Activated naive CD8-positive, alpha-beta T cell (primary cell): ENCODE results near the gene FNBP1.
"Not testable (repeated sequence)": the region's sequence is repeated elsewhere in the genome, so short reads cannot be mapped to it uniquely, and the experiment has no call there.

Source experiments
- H3K27ac Mint-ChIP-seq: one replicate; pipeline ENCODE4 v1.8.0; 2021; ENCODE audit warnings: mixed read lengths
- H3K27me3 Mint-ChIP-seq: one replicate; pipeline ENCODE4 v1.8.0; 2021; ENCODE audit warnings: mixed read lengths
- H3K36me3 Mint-ChIP-seq: one replicate; pipeline ENCODE4 v1.8.0; 2021; ENCODE audit warnings: mixed read lengths
- H3K4me1 Mint-ChIP-seq: one replicate; pipeline ENCODE4 v1.8.0; 2021; ENCODE audit warnings: low read depth, mixed read lengths
- H3K4me3 Mint-ChIP-seq: one replicate; pipeline ENCODE4 v1.8.0; 2021; ENCODE audit warnings: mild to moderate bottlenecking, mixed read lengths
- H3K9me3 Mint-ChIP-seq: one replicate; pipeline ENCODE4 v1.8.0; 2021; ENCODE audit warnings: low read depth, mixed read lengths

Gene FNBP1

DNA sequence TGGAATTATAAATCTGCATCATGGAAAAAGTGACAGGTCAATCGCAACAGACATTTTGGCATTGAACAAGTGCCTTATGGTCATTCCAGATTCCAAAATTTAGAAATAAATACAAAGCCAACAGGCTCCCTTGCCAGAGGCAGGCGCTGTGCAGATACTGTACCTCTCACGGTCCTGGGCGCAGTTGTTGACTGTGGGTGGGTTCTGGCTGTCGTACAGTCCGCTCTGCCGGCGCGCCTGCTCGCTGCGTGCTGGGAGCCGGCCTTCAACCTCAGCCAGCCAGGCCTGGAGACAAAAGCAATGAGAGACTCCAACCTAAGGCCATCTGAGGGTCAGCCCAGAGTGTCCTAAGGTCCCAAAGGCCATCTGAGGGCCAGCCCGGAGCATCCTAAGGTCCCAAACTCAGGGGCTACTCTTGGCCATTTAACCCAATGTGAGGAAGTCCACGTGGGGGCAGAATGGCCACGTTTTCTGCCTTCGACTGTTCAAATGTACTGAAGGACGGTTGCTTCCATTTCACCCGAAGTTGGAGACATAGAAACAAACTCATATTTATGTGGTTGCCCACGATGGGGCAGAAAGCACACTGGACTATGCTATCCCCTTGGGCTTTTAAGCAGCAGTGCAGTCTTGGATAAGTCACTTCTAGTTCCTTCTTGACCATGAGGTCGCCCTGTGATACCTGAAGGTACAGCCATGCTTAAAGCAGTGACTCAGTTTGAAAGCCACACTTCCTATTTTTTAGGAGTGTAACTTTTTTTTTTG, 142.5 kb downstream of the FNBP1 start:
- peak overlapping the region; percentile 75 for H3K27ac Mint-ChIP-seq
- H3K4me3 Mint-ChIP-seq, result no peak overlapping the region
- H3K9me3 Mint-ChIP-seq, result no peaks in the 10 kb centered on the region
- peaks cover 18% of the 10 kb centered on the region for H3K36me3 Mint-ChIP-seq
- H3K27me3 Mint-ChIP-seq, result no peaks in the 10 kb centered on the region
- peaks cover 40% of the 10 kb centered on the region for H3K4me1 Mint-ChIP-seq

DNA sequence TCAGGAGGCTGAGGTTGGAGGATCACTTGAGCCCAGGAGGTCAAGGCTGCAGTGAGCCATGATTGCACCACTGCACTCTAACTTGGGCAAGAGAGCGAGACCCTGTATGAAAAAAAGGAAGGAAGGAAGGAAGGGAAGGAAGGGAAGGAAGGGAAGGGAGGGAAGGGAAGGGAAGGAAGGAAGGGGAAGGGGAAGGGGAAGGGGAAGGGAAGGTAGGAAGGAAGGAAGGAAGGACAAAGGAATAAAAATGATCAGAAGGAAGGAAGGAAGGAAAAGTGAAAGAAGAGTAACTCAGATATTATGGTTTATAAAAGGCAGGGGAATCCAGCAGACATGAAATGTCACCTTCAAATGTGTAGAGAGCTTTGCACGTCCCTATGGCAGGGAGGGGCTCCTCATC, 143.4 kb downstream of the FNBP1 start:
- peaks cover 15% of the 10 kb centered on the region for H3K36me3 Mint-ChIP-seq
- H3K9me3 Mint-ChIP-seq, result no peaks in the 10 kb centered on the region
- H3K27ac Mint-ChIP-seq, result peak overlapping the region; percentile 75
- H3K27me3 Mint-ChIP-seq, result no peaks in the 10 kb centered on the region
- H3K4me1 Mint-ChIP-seq, result peaks cover 44% of the 10 kb centered on the region
- H3K4me3 Mint-ChIP-seq, result no peak overlapping the region

DNA sequence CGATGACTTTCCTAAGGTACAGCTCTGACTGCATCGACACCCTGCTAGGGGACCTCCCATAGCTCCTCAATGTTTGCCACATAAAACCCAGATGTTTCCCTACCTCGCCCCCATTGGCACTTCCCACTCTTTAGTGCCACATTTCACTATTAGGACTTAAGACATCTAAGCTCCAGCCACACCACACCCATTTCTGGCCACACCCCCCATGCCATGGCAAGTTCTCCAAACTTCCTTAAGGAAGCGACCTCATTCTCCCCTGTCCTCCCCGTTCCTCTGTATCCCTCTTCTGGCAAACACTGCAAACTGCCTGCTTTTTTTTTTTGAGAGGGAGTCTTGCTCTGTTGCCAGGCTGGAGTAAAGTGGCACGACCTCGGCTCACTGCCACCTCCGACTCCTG, 144.8 kb downstream of the FNBP1 start:
- no peaks in the 10 kb centered on the region for H3K9me3 Mint-ChIP-seq
- peak overlapping the region; percentile 88 for H3K27ac Mint-ChIP-seq
- H3K4me3 Mint-ChIP-seq, result no peak overlapping the region
- H3K36me3 Mint-ChIP-seq, result peaks cover 18% of the 10 kb centered on the region
- no peaks in the 10 kb centered on the region for H3K27me3 Mint-ChIP-seq
- peaks cover 53% of the 10 kb centered on the region for H3K4me1 Mint-ChIP-seq

DNA sequence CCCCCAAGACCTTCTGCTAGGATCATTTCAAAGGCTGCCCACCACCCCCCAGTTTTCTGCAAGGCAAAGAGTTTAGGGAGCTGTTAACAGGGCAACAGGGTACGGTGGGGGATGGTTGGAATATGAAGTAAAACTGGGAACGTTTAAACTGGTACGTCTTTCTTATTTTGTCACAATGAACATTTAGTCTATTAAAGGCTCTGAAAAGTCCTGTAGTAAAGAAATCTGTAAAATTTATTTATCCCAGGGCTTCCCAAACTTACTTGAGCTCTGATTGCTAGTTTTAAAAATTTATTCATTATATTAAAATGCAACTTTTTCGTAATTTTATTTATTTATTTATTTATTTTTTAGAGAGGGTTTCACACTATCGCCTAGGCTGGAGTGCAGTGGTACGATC, 145.7 kb downstream of the FNBP1 start:
- Mint-ChIP-seq H3K9me3 (no peaks in the 10 kb centered on the region), H3K36me3 (peaks cover 20% of the 10 kb centered on the region), H3K4me1 (peaks cover 62% of the 10 kb centered on the region), H3K27me3 (no peaks in the 10 kb centered on the region), H3K27ac (peak overlapping the region; percentile 90), H3K4me3 (no peak overlapping the region)

DNA sequence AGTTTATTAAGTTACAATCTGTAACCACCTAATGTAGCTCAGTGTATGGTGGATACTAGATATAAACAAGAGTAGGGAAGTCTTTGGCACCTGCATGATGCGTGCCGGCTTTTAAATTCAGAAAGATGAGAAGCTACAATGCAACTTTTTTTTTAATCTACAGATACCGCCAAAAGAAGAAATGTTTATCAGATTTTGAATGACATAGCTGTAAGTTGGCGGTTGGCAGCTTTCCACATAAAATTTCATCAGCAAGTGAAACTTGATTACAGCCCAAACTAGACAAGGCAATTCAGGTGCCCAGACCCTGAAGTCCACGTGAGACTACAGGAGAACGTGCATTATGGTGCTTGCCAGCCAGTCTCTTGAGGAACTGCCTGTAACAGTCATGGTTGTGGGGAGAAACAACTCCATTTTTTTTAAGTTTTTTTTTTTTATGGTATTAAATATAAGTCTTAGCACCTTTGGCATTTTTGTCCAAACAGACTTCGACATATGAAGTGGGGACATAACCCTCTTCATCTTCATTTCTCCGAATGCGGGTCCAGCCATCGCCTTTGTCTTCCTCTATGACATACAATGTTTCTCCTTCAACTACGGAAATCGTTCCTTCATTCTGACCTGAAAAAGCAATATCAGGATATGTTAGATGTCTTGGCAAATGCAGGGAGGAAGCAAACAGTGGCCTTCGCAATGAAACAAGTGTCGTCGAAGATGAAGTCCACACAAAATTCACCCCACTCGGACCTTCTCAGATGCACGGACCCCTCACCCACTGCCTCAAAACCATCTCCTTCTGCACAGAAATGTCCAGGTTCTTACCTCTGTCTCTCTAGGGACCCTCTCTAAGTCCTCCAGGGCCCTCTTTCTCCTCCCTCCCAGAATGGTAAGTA, 147.4 kb downstream of the FNBP1 start:
- Mint-ChIP-seq H3K36me3 (peaks cover 21% of the 10 kb centered on the region), H3K9me3 (no peaks in the 10 kb centered on the region), H3K4me3 (peak overlapping the region; percentile 66), H3K4me1 (peaks cover 71% of the 10 kb centered on the region), H3K27me3 (no peaks in the 10 kb centered on the region), H3K27ac (peak overlapping the region; percentile 90)

DNA sequence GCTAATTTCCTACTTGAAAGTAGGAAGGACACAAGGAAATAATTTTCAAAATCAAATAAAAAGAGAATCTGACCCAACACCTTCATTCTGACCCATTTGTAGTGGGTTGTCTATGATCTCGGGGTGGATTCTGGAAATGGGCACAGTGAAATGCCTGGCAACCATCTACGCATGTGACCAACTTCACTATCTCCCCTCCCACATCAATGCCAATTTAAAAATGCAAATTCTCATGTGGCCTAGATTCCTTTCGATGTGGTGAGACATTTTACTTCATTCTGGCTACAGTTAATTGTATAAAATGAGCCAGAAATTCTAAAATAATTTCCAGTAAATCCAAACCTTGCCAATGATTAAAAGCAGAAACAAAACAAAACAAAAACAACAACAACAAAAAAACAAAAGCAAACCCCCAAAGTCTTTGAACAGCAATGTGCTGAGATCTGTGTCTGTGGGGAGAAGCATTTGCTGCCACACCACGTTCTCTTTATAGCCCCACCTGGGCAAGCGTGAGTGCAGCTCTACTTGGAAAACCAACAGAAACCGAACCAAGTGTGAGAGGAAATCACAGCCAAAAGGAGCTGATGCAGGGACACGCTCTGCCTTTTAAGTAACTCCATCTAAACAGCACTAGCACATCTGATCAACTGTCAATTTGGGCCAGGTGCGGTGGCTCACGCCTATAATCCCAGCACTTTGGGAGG, 148.7 kb downstream of the FNBP1 start:
- Mint-ChIP-seq H3K4me3 (peak overlapping the region; percentile 49), H3K36me3 (peaks cover 27% of the 10 kb centered on the region), H3K27ac (peak overlapping the region; percentile 90), H3K4me1 (peaks cover 80% of the 10 kb centered on the region), H3K27me3 (no peaks in the 10 kb centered on the region), H3K9me3 (no peaks in the 10 kb centered on the region)

DNA sequence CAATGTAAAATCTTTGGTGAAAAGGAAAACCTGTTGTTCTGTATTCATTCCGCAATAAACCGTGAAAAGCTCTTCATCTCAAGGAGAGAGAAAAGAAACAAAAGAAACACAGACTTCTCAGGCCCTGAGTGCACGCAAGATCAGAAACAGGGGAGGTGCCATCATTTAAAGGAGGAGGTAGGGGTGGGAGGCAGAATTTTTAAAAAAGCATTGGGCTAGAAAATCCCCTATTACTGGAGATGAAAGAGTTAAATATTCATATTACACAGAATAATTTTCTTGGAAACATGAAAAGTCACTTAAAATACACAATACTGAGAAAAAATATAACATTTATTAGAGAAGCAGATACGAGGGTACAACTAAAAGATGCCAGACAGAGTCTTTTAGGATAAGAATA, 151.4 kb downstream of the FNBP1 start:
- Mint-ChIP-seq H3K27ac (peak overlapping the region; percentile 100), H3K9me3 (no peaks in the 10 kb centered on the region), H3K4me3 (peak overlapping the region; percentile 83), H3K36me3 (peaks cover 20% of the 10 kb centered on the region), H3K27me3 (no peaks in the 10 kb centered on the region), H3K4me1 (peaks cover 93% of the 10 kb centered on the region)

DNA sequence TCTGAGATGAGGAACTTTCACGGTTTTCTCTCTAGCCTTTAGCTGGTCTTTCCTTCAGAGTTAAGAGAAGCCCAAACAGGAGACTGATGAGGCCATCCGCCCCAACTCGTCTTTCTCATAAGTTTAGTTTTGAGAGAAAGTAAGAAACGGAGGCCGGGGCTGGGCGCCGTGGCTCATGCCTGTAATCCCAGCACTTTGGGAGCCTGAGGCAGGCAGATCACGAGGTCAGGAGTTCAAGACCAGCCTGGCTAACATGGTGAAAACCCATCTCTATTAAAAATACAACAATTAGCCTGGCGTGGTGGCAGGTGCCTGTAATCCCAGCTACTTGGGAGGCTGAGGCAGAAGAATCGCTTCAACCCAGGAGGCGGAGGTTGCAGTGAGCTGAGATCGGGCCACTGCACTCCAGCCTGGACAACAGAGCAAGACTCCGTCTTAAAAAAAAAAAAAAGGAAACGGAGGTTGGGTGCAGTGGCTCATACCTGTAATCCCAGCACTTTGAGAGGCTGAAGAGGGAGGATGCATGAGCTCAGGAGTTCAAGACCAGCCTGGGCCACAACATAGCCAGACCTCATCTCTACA, 152.2 kb downstream of the FNBP1 start:
- peaks cover 15% of the 10 kb centered on the region for H3K36me3 Mint-ChIP-seq
- H3K27me3 Mint-ChIP-seq, H3K9me3 Mint-ChIP-seq: not testable (repeated sequence)
- H3K4me3 Mint-ChIP-seq, result peak overlapping the region; percentile 83
- peak overlapping the region; percentile 100 for H3K27ac Mint-ChIP-seq
- peaks cover 92% of the 10 kb centered on the region for H3K4me1 Mint-ChIP-seq

DNA sequence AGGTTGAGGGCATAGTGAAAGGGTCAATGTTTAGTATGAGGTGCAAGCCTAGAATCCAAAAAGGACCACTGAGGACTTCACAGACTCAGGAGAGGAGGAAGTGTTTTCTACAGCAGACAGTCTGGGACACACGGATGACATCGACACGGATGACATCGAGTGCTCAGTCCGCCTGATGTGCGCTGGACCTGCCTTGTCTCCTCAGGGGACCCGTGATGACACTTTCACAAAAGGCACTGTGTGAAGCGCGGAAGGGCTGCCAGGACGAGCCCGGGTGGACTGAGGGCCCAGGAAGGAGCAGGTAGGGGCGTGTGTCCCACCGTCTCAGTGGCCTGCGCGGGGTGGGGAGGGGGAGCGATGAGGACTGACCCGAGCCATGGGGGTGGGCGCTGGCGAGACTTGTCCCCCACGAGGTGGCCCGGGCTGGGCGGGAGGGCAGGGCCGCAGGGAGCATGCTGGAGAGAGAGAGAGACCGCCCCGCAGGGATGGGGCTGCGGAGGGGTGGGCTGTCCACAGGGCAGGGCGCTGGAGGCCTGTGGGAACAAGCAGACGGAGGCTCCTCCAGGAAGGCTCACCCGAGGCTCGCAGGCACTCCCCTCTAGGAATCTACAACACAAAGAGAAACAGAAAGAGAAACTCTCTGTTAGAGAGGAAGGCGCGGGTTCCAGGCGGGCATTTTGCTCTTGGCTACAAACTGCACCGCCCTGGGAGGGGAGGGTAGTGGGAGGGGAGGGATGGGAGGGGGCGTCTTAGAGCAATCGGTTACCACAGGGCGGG, 152.9 kb downstream of the FNBP1 start:
- H3K9me3 Mint-ChIP-seq, result no peaks in the 10 kb centered on the region

DNA sequence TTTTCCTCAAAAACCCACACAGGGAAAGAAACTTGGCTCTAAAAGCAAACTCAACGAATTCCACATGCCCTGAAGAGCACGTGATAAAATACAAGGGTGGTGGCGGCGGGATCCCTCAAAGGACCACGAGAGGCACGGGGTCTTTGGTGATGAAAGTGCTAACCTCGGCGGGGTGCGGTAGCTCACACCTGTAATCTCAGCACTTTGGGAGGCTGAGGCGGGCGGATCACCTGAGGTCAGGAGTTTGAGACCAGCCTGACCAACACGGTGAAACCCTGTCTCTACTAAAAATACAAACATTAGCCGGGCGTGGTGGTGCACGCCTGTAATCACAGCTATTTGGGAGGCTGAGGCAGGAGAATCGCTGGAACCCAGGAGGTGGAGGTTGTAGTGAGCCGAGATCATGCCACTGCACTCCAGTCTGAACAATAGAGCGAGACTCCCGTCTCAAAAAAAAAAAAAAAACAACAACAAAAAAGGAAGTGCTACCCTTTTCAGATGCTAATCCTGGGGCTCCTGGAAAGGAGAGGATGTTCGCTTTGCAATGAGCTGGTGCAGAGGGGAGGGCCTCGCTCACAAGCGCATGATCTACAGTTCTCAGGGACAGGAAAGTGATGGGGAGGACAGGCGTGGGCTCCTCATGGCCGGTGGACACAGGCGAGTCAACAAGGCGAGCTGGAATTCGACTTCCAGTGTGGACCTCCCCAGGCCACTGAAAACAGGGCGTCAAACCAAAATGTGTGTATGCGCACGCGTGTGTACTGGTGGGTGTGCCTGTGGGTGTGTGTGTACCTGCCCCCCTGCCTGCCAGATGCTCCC, 153.7 kb downstream of the FNBP1 start:
- H3K4me1 Mint-ChIP-seq, result peaks cover 84% of the 10 kb centered on the region
- peaks cover 14% of the 10 kb centered on the region for H3K36me3 Mint-ChIP-seq
- no peaks in the 10 kb centered on the region for H3K27me3 Mint-ChIP-seq
- peak overlapping the region; percentile 100 for H3K27ac Mint-ChIP-seq
- H3K9me3 Mint-ChIP-seq, result no peaks in the 10 kb centered on the region
- H3K4me3 Mint-ChIP-seq, result peak overlapping the region; percentile 91

More for the DNA sequence above, 152.9 kb downstream of the FNBP1 start:
- Mint-ChIP-seq H3K27ac (peak overlapping the region; percentile 100), H3K36me3 (peaks cover 14% of the 10 kb centered on the region), H3K4me3 (peak overlapping the region; percentile 91), H3K27me3 (no peaks in the 10 kb centered on the region), H3K4me1 (peaks cover 87% of the 10 kb centered on the region)

DNA sequence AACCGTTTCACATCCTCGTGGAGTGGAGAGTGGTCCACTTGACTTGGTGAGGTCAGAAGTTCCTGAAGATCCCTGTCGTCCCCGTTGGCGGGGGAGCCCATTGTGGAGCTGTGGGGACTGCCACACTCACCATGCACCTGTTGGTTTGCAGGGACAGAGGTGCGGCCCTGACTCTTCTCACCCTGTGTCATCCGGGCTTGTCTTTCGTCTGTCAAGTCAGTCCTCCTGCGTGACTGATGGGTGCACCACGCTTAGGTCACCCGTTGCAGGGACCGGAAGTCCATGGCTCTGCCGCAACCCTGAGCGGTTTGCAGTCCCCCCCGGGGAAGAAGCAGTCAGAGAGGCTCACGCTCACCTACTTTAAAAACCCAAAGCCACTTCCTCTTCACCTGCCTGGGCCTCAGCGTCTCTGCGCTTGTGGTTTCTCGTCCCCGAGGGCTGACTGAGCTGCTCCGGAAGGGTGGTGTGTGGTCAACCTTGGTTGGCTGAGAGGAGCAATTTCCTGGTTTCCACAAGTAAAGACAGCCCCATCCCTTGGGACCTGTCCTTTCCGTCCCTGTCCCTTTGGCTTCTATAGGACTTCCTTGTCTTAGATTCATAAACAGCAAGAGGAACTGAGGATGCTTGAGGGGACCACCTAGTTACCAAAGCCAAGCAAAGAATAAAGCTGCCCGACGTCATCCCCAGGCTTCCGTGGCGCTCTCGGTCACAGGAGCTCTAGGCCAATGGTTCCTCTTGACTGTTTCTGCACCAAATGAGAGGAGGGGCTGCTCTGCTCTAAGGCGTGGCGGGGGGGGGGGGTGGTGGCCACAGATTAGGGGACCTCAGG, 154.5 kb downstream of the FNBP1 start:
- H3K9me3 Mint-ChIP-seq, result no peaks in the 10 kb centered on the region
- H3K4me1 Mint-ChIP-seq, result peaks cover 87% of the 10 kb centered on the region
- peak overlapping the region; percentile 100 for H3K27ac Mint-ChIP-seq
- peaks cover 11% of the 10 kb centered on the region for H3K36me3 Mint-ChIP-seq
- H3K27me3 Mint-ChIP-seq, result no peaks in the 10 kb centered on the region
- peak overlapping the region; percentile 91 for H3K4me3 Mint-ChIP-seq

DNA sequence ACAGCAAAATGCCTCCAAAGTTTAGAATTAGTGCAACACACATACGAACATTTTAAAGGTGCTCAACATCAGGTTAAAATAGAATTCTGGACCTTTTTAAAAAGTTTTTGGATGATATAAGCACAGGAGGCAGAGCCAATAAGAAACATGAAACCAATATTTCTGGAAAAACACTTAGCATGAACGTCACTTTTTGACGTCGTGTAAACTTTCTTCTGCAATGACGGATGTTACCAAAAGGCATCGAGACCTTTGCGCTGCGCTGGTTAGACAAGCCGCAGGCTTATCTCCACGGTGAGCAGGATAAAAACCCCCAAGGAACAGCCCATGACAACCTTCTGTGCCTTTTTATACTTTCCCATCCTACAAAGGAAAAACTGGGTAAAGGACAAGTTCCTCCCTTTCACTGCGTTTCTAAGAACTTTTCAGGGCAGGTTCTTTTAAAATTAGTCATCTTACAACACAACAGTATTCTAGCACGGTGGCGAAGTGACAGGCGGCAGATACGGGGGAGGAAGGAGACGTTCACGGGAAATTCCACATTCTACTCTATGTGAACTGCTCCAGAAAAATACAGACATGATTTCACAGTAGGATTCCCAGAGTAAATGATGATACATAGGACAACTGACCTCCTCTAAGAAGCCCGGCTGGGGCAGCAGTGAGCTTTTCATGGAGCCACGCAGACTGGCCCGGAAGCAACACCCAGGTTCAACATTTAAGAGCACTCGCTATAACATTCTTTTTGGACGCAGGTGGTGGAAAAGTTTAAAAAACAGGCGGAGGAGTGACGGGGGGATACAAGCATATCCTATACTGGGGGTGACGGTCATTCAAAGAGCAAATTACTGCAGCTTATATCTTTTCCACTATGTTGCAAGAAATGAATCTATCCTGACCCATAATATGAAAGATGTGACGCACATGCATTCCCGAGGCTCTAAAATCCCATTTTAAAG, 155.4 kb downstream of the FNBP1 start:
- H3K27ac Mint-ChIP-seq, result peak overlapping the region; percentile 100
- peak overlapping the region; percentile 91 for H3K4me3 Mint-ChIP-seq
- H3K36me3 Mint-ChIP-seq, result peaks cover 9% of the 10 kb centered on the region
- H3K9me3 Mint-ChIP-seq, result no peaks in the 10 kb centered on the region
- H3K4me1 Mint-ChIP-seq, result peaks cover 80% of the 10 kb centered on the region
- no peaks in the 10 kb centered on the region for H3K27me3 Mint-ChIP-seq
